GM21737 (cell line): ENCODE data around the gene MAP7D1.
"Not testable (repeated sequence)": the region's sequence is repeated elsewhere in the genome, so short reads cannot be mapped to it uniquely, and the experiment has no call there.

Experiments
- ATAC-seq: cut with Tn5 transposase; IDR thresholded peaks from one replicate; pipeline ENCODE4 v1.9.1; 2021; ENCODE audit warnings: mild to moderate bottlenecking, moderate library complexity; ENCODE audit not compliant: unreplicated experiment

The MAP7D1 gene

DNA sequence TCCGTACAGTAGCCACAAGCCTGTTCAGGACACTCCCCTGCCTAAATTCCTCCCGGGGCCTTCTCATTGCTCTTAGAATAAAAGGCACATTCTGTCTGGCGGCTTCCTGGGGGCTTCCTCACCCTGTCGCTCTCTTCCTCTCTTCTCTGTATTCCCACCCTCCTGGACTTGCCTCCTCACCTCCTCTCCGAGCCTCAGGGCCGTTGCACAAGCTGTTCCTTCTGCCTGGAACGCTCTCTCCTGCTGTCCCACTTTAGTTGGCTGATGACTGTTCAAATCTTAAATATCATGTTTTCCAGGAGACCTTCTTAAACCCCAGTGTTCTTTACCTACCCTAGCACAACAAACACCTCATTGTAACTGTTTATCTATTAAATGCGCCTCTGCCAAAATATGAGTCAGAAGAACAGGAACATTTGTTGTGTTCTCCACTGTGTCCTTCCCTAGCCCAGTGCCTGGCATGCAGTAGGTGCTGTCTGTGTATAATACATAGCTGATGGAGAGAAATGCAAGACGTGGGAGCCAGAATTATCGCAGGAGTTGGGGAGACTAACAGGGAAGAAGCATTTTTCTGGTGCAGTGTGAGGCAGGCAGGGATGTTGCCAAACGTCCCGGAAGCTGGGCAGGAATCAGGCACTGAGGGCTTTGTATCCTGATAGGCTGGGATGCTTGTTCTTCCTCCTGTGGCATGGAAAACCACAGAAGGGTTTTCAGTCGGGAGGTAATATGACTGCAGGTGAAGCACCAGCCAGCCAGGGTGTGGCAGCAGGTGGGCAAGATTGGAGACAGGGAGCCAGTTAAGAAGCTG lies 44.2 kb downstream of the MAP7D1 start:
- ATAC-seq = no peak

DNA sequence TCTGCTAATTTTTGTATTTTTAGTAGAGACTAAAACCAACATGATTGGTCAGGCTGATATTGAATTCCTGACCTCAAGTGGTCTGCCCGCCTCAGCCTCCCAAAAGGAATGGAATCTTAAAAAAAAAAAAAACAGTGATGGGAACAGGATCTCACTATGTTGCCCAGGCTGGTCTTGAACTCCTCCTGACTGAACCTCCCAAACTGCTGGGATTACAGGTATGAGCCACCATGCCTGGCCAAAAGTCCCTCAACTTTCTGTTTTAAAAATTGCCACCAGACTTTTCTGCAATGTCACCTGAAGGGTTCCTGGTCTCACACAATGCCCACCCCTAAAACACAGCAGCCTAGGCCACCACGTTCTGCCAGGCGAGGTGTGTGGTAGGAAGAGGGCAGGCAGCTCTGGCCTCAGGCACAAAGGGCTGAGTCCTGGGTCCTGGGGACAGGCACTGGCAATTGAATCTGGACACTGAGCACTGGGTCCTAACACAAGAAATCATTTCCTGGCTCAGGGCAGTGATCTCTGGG lies 47.1 kb downstream of the MAP7D1 start:
- no peak for ATAC-seq

DNA sequence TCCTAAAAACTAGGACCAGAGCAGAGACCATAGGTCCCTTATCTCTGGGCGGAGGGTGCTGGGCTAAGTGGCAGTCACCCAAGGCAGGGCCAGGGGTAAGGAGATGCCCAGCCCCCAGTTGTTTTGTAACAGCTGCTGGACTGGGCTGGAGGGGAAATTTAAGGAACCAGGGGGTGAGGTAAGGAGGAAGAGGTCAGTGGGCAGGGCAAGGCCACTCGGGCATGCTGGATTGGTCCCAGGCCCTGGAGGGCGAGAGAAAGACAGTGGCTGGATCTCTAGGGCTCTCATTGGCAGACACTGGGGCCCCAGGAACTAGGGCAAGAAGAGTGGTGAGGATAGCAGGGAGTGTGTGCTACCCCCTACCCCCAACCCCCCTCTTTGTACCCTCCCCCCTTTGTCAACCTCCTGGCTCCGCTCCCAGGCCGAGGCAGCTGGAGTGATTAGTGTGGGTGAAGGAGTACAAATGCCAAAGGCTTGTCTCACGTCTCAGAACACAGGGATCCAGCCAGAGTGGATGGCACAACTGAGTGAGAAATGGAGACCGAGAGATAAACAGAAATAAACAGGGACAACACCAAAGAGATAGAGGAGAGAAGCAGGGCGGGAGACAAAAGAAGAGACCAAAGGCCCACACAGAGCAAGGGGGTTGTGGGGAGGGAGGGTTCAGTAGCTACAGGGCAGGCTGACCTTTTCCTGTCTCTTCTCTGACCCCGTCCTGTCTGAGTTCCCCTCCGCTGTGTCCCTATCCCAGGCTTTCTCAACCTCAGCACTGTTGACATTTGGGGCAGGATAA lies 47.8 kb downstream of the MAP7D1 start:
- ATAC-seq = no peak

DNA sequence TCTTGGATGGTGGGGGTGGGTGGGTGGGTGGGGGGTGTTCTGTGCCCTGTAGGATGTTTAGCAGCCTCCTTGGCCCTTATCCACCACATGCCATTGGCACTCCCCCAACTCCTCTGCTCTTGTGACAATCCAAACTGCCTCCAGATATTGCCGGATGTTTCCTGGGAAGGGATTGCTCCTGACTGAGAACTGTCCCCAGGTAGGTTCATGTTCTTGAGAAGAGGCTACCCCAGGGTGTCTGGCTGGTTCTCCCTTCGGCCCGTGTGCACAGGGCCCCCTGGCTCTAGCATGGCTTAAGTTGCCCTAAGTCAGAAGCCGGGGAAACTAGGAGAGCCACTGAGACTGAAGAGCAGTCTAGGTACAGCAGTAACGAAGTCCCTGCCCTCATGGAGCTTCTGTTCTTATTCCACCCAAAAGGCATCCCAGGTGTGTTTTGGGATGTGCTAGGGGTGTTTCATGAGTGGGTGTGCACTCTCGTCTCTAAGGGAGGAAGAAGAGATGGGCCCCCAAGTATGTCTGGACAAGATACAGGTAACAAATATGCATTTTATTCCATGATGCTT lies 48.5 kb downstream of the MAP7D1 start:
- no peak for ATAC-seq

DNA sequence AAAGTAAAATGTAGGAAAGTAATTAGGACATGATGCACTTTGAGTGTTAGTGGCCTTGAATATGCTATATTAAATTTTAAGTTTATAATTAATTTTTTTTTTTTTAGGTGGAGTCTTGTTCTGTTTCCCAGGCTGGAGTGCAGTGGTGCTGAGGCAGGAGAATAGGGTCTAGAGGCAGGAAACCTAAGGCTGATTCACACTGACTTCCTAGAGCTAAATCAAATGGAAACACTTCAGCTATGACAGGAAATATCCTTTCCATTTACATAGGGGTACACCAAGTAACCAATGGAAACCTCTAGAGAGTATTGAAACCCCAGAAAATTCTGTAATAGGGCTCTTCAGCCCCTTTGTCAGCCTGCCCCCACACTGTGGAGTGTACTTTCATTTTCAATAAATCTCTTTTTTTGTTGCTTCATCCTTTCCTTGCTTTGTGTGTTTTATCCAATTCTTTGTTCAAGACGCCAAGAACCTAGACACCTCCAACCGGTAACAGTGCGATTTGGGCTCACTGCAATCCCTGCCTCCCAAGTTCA lies 50.4 kb downstream of the MAP7D1 start:
- no peak for ATAC-seq

DNA sequence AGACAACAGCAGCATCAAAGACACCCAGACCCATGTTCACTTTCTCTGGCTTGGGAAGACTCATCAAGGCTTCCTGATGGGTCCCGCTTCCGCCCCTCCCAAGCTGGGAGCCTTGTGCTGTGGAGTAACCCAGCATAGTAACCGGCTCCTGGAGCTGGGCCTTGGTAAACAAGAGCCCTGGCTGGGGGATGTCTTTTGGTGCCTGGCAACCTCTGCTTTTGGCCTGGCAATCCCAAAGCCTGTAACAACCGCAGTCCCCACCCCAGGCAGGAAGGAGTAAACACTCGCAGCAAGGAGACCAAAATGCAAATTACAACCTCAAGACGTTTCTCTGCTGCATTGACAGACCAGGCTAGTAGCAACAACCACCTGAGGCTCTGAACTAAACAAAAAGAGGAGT lies 51.4 kb downstream of the MAP7D1 start:
- ATAC-seq = no peak

DNA sequence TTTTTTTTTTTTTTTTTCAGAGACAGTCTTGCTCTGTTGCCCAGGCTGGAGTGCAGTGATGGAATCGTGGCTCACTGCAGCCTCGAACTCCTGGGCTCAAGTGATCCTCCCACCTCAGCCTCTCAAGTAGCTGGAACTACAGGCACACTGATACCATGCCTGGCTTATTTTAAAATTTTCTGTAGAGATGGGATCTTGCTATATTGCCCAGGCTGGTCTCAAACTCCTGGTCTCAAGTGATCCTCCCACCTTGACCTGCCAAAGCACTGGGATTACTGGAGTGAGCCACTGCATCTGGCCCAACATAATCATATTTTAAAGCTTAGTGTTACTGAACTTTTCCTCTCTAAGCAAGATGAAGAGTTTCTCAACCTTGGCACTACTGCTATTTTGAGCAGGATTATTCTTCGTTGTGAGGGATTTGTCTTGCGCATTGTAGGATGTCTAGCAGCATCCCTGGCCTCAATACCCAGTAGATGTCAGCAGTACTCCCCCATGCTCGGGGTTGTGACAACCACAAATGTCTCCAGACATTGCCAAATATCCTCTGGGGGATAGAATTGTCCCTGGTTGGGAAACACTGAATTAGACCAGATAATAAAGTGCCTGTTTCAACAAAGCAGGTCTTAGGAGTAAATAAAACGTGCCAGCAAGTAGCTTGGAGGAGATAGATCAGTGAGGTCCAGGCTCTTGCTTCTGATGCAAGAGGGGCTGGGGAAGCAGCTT lies 53.2 kb downstream of the MAP7D1 start:
- ATAC-seq = no peak

DNA sequence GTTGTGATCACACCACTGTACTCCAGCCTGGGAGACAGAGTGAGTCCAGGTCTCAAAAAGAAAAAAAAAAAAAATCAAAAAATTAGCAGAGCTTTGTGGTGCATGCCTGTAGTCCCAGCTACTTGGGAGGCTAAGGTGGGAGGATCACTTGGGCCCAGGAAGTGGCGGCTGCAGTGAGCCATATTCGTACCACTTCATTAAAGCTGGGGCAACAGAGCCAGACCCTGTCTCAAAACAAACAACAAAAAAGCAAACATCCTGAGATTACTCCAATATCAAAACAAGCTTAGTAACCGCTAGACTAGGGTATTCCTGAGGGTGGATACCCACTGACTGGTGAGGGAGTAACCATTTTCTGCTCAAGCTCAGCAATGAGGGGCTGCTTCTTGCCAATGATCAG lies 55.3 kb downstream of the MAP7D1 start:
- ATAC-seq = no peak

DNA sequence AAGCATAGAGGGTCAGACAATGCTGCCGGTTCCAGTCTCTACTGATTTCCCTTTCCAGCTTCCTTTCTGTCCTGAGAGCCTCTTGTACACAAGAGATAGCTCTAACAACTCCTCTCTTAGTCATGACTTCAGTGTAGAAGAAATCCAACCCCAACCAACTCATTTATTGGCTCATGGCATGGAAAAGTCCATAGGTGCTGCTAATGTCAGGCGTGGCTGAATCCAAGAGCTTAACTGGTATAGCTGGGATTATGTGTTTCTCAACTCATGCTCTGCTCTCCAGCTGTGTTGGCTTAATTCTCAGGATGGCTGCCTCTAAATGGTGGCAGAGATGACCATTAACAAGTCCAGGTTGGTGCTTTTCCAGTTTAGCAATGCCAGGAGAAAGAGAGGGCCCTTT lies 55.9 kb downstream of the MAP7D1 start:
- no peak for ATAC-seq

DNA sequence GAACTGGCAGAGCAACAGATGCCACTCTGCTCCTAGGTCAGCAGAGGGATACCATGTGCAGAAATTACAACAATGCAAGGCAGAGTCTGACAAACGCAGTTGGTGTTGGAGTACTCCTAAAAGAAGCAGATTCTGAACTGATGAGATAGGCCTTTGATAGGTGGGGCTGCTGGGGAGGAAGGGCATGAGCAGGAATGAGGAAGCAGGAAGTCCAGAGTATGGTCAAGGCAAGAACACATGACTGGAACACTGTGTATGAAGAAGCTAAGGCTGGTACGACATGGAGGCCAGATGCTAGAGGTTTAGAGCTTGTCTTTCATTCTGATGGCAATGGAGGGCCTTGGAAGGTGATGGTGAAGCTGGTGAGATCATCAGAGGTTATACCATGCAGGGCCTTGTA lies 56.8 kb downstream of the MAP7D1 start:
- ATAC-seq = no peak

DNA sequence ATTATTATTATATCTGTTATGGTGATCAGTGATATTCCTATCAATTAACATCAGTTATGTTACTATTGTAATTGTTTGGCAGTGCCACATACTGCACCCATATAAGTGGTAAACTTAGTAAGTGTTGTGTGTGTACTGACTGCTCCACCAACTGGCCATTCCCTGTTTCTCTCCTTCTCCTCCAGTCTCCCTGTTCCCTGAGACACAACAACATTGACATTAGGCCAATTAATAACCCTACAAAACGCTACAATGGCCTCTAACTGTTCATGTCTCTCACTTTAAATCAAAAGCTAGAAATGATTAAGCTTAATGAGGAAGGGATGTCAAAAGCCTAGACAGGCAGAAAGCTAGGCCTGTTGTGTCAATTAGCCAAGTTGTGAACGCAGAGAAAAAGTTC lies 61.7 kb downstream of the MAP7D1 start:
- ATAC-seq = no peak

DNA sequence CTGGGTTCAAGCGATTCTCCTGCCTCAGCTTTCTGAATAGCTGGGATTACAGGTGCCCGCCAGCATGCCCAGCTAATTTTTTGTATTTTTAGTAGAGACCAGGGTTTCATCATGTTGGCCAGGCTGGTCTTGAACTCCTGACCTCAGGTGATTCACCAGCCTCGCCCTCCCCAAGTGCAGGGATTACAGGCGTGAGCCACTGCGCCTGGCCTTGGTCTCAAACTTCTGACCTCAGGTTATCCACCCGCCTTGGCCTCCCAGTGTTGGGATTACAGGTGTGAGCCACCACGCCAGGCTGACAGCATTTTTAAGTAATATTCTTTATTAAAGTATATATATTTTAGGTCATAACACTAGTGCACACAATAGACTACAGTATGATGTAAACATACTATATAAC lies 65.9 kb downstream of the MAP7D1 start:
- ATAC-seq = not testable (repeated sequence)

DNA sequence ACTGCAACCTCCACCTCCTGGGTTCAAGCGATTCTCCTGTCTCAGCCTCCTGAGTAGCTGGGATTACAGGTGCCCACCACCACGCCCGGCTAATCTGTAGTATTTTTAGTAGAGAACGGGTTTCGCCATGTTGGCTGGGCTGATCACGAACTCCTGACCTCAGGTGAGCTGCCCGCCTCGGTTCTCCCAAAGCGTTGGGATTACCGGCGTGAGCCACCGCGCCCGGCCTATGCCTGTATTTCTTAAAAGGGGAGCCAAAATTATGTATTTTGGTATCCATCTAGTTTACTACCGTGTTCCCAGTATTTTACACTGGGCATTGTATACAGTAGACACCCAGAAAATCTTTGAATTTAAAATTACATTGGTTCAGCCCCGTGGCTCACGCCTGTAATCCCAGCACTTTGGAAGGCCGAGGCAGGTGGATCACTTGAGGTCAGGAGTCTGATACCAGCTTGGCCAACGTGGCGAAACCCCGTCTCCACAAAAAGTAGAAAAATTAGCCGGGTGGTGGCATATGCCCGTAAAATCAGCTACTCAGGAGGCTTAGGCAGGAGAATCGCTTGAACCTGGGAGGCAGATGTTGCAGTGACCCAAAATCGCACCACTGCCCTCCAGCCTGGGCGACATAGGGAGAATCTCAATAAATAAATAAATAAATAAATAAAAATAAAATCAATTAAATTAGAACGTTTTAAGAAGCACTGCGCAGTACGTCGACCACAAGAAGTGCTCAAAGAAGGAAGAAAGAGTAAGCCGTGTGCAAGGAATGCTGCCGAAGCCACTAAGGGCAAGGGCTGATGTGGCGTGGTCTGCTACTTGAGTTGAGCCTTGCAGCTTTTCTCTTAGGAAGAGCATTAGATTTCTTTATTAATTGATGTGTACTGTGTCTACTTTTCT lies 66.8 kb downstream of the MAP7D1 start:
- ATAC-seq = no peak

DNA sequence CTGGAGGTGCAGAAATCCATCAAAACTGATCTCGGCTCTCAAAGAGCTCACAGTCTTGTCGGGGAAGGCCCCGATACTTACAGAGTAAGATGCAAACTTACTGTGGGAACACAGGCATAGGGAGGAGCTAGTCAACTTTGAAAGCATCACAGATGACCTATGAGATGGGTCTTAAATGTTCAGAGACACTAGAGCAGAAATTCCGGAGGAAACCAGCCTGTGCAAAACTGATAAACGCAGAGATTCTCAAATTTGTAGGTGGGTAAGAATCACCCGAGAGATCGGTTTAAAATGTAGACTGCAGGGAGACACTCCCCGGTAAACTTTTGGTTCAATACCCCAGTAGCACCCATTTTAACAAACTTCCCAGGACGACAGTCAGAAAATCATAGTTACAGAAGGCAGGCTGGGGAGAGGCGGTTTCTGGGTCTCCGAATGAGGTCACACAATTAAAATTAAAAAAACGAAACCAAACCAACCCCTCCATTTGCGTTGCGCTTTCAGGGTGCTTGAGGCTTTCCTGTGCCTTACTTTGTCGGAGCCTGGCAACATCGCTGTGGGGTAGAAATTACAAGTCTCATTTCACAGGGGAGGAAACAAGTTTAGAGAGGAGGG lies 67.5 kb downstream of the MAP7D1 start:
- ATAC-seq = peak; percentile 9

DNA sequence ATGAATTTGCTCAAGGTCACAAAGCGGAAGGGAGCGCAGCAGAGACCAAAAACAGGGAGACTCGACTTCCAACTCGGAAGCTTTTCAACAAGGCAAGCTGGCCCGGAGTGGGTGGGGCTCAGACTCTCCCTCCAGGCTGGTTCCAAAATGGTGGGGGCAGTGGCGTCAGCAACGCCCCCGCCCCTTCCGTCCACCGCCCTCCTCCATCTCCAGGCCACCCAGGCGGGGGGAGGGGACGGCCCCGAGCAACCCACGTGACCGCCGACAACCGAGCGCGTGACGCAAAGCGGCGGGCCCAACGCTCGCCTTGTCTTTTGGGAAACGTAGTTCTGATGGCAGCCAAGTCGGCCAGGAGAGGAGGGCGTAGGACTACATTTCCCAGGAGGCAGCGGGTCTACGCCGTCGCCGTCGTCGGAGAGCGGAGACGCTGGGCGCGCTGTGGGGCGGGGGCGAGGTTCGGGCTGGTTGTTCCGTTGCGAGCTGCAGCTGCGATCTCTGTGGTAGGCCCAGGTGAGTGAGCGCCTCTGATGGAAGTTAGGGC lies 68.1 kb downstream of the MAP7D1 start, which contains the start of gene THRAP3:
TSS of gene THRAP3 (plus strand) at position 448 of the 541 bp plus-strand sequence. CDS start 58,121 bp downstream, outside the sequence.
- ATAC-seq = peak; percentile 92

DNA sequence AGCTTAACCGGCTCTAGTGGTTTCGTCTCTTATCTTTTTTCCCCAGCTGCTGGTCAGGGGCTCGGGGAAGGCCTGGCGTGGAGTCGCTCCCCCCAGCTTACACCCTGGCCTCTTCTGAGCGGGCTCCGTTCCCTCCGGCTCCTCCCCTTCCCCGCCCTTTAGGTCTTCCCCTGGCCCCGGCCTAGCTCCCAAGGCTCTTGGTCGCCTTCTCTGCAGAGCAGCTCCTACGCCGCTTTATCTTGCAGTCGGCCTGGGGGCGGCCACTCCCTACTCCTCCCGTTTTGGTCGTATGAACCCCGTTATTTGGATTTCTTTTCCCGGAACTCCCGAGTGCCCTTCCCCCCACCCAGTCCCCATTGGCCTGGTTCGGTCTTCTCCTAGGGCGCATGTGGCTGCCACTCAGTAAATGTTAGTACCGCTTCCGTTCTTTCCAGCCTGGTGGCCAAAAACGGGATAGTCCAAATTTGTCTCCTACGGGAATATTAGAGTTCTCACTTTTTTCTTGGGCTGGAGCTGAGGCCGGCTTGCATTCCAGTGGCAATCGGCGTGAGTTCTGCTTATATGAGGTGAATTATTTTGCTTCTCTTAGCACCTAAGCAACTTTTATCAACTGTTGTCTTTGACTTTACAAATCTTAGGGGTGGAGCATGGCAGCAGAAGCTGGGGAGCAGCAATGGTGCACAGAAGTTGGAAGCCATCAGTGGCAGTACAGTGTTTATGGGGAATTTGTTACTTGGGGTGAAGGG lies 68.8 kb downstream of the MAP7D1 start:
- ATAC-seq = peak; percentile 50

DNA sequence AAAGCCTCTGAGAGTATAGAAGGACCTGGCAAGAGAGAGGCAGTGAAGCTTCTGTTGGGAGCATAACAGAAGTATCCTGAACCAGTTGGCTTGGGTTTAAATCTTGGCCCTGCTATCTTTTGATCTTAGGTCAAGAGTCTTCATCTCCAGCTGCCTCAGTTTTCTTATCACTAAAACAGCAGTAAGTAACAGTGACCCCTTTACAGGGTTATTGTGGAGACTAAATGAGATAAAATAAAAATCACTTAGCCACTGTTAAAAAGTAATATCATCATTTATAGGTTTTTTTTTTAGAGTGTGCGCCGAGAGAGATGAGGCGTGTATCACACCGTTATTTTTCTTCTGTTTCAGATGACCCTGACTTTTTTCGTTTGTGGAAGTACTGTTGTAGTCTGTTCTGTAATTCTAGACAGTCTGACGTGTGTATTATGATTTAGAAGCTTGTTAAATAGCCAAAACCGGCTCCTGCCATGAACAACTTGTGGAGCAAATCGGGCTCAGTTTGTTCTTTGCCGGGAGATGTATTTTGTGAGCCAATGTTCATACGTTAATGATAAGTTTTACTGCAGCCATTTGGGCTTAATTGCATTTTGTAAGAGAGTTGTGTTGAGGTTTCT lies 69.4 kb downstream of the MAP7D1 start:
- ATAC-seq = no peak

DNA sequence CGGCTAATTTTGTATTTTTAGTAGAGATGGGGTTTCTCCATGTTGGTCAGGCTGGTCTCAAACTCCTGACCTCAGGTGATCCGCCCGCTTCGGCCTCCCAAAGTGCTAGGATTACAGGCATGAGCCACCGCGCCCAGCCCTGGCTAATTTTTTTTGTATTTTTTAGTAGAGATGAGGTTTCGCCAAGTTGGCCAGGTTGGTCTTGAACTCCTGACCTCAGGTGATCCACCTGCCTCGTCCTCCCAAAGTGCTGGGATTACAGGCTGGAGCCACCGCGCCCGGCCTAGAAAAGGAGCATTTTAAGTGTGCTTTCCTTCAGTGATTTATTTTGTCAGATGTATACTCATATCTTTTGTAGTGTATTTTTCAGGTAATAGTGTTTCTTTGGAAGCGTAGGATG lies 74.3 kb downstream of the MAP7D1 start:
- ATAC-seq = not testable (repeated sequence)
